Mesenchymal stem cell (in vitro differentiated cells and primary cell): ENCODE data around the gene PRB4. TPM values are rescaled to one million over a fixed set of nuclear protein-coding genes. Genes with fewer than 3 reads are reported as not detected.
"Not testable (repeated sequence)": the region's sequence is repeated elsewhere in the genome, so short reads cannot be mapped to it uniquely, and the experiment has no call there.

Experiments
- DNase-seq: peaks from one replicate; pipeline ENCODE4 v3.0.0-alpha.2; 2013
- H2AFZ ChIP-seq: one replicate; pipeline ENCODE4 v1.6.1; 2013; ENCODE audit warnings: low read depth, mild to moderate bottlenecking, control low read depth, inconsistent platforms, low read length, moderate library complexity
- H2AK5ac ChIP-seq: 2 replicates; pipeline ENCODE4 v1.6.1; 2013; ENCODE audit warnings: low read length, moderate library complexity, mild to moderate bottlenecking, inconsistent platforms; ENCODE audit not compliant: severe bottlenecking
- H2BK120ac ChIP-seq: one replicate; pipeline ENCODE4 v1.6.1; 2013; ENCODE audit warnings: low read depth, mild to moderate bottlenecking, inconsistent platforms, low read length, moderate library complexity
- H2BK12ac ChIP-seq, 2 experiments: one replicate each; pipeline ENCODE4 v1.6.1; 2013; ENCODE audit warnings: inconsistent platforms in 2 of 2, low read length in 2 of 2, mild to moderate bottlenecking in 2 of 2, moderate library complexity in 2 of 2, control low read depth in 1 of 2
- H2BK15ac ChIP-seq: one replicate; pipeline ENCODE4 v1.6.1; 2013; ENCODE audit warnings: mild to moderate bottlenecking, low read depth, inconsistent platforms; ENCODE audit not compliant: poor library complexity, severe bottlenecking
- H2BK5ac ChIP-seq: 2 replicates; pipeline ENCODE4 v1.6.1; 2013; ENCODE audit warnings: low read depth, mild to moderate bottlenecking, low read length, control low read depth, inconsistent platforms; ENCODE audit not compliant: poor library complexity, severe bottlenecking
- H3K14ac ChIP-seq, 2 experiments: one replicate each; pipeline ENCODE4 v1.6.1; 2013; ENCODE audit warnings: inconsistent platforms in 2 of 2, low read length in 2 of 2, control low read depth in 1 of 2, mild to moderate bottlenecking in 1 of 2, moderate library complexity in 1 of 2
- H3K18ac ChIP-seq, 2 experiments: one replicate each; pipeline ENCODE4 v1.6.1; 2013; ENCODE audit warnings: inconsistent platforms in 2 of 2, low read length in 2 of 2, control low read depth in 1 of 2, low read depth in 1 of 2, mild to moderate bottlenecking in 1 of 2
- H3K23ac ChIP-seq, 2 experiments: one replicate each; pipeline ENCODE4 v1.6.1; 2013; ENCODE audit warnings: inconsistent platforms in 2 of 2, low read length in 2 of 2, mild to moderate bottlenecking in 2 of 2, moderate library complexity in 2 of 2, control low read depth in 1 of 2
- H3K27ac ChIP-seq: 2 replicates; pipeline ENCODE4 v1.5.1; 2013; ENCODE audit warnings: mild to moderate bottlenecking, moderate library complexity, low read length, control low read depth, inconsistent platforms; ENCODE audit not compliant: poor library complexity, severe bottlenecking
- H3K27me3 ChIP-seq, 2 experiments: 2 replicates each; pipeline versions ENCODE4 v1.6.1 to v1.7.0; 2013; ENCODE audit warnings: low read length in 2 of 2, mild to moderate bottlenecking in 2 of 2, moderate library complexity in 2 of 2, control low read depth in 1 of 2, inconsistent platforms in 1 of 2; ENCODE audit not compliant: control insufficient read depth in 1 of 2, insufficient read depth in 1 of 2
- H3K36me3 ChIP-seq, 2 experiments: 2 replicates each; pipeline versions ENCODE4 v1.6.1 to v1.7.0; 2013; ENCODE audit warnings: low read length in 2 of 2, control low read depth in 1 of 2, inconsistent platforms in 1 of 2, low read depth in 1 of 2, mild to moderate bottlenecking in 1 of 2; ENCODE audit not compliant: insufficient read depth in 2 of 2, control insufficient read depth in 1 of 2
- H3K4ac ChIP-seq, 2 experiments: one replicate each; pipeline ENCODE4 v1.6.1; 2013; ENCODE audit warnings: inconsistent platforms in 2 of 2, low read length in 2 of 2, mild to moderate bottlenecking in 2 of 2, moderate library complexity in 2 of 2, control low read depth in 1 of 2, low read depth in 1 of 2
- H3K4me1 ChIP-seq: 2 replicates; pipeline ENCODE4 v1.6.1; 2013; ENCODE audit warnings: low read depth, low read length, control low read depth; ENCODE audit not compliant: control insufficient read depth, insufficient read depth
- H3K4me2 ChIP-seq: 2 replicates; pipeline ENCODE4 v1.6.1; 2013; ENCODE audit warnings: low read length, mild to moderate bottlenecking, inconsistent platforms; ENCODE audit not compliant: poor library complexity, severe bottlenecking
- H3K4me3 ChIP-seq, 2 experiments: 2 replicates each; pipeline versions ENCODE4 v1.5.1 to v1.7.0; 2013; ENCODE audit warnings: low read length in 2 of 2, mild to moderate bottlenecking in 2 of 2, control low read depth in 1 of 2, low read depth in 1 of 2; ENCODE audit not compliant: insufficient read depth in 1 of 2
- H3K79me1 ChIP-seq: replicated peaks from 2 replicates; pipeline ENCODE4 v1.6.1; 2013; ENCODE audit warnings: mild to moderate bottlenecking, control low read depth, low read length, inconsistent platforms; ENCODE audit not compliant: poor library complexity, severe bottlenecking
- H3K9ac ChIP-seq: 2 replicates; pipeline ENCODE4 v1.7.0; 2013; ENCODE audit warnings: mild to moderate bottlenecking, low read length, moderate library complexity
- H3K9me3 ChIP-seq: 2 replicates; pipeline ENCODE4 v1.7.0; 2013; ENCODE audit warnings: mild to moderate bottlenecking, low read length; ENCODE audit not compliant: control insufficient read depth
- H4K8ac ChIP-seq: one replicate; pipeline ENCODE4 v1.6.1; 2013; ENCODE audit warnings: inconsistent platforms, mild to moderate bottlenecking, low read length, moderate library complexity
- H4K91ac ChIP-seq: one replicate; pipeline ENCODE4 v1.6.1; 2013; ENCODE audit warnings: mild to moderate bottlenecking, low read length, inconsistent platforms
- WGBS: methylation state at CpG from one replicate; pipeline ENCODE4 v1.1.7; 2013; ENCODE audit warnings: mixed read lengths; 5-methylcytosine and 5-hydroxymethylcytosine counted together
- polyA plus RNA-seq, 2 experiments: library from polyadenylated mRNA; stranded (reverse); fragments of 200-250 nt; gene quantifications; one replicate each; pipeline ENCODE4 v1.2.3, GENCODE V29; 2013

The PRB4 gene
- polyA plus RNA-seq (2013, experiment 1 of 2), result not detected
- not detected for polyA plus RNA-seq (2013, experiment 2 of 2)

DNA sequence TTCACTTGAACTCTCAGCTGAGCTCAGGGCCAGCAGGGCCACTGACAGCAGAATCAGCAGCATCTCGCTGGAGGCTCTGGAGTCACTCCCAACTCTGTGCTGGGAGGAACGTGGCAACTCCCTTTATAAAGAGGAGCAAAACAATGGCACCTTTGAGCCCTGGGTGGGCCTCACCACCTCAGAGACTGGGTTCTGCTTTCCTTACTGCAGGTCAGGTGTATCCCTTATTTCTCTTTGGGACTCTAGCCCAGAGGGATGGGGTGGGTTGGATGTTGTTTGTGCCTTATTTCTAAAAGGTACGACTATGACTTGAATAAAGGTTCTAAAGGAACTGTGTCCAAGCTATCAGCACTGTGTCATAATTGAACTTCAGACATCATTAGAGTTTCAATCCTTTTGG lies at the start of gene PRB4:
TSS of gene PRB4 (minus strand) at position 101 of the 400 bp plus-strand sequence. CDS start at position 63, 38 bp downstream.
- no peaks in the 10 kb centered on the region for H3K36me3 ChIP-seq
- H3K9ac ChIP-seq, result no peak within 1 kb of the TSS
- no peak within 1 kb of the TSS for H2AK5ac ChIP-seq
- H4K8ac ChIP-seq, result no peak within 1 kb of the TSS
- no peak within 1 kb of the TSS for H4K91ac ChIP-seq
- no peak within 1 kb of the TSS for H3K4me2 ChIP-seq
- H2BK120ac ChIP-seq, result no peak within 1 kb of the TSS
- DNase-seq, result no peak
- WGBS, result 57% methylated on average over 2 of the region's 3 CpGs
- no peak within 1 kb of the TSS for H3K4me3 ChIP-seq
- no peaks in the 10 kb centered on the region for H3K4me1 ChIP-seq
- H3K4ac ChIP-seq, result no peak within 1 kb of the TSS
- H3K14ac ChIP-seq, result no peak within 1 kb of the TSS
- H2BK5ac ChIP-seq, result no peak within 1 kb of the TSS
- no peaks in the 10 kb centered on the region for H3K27me3 ChIP-seq
- H2BK12ac ChIP-seq, result no peak within 1 kb of the TSS
- no peaks in the 10 kb centered on the region for H3K79me1 ChIP-seq
- no peak within 1 kb of the TSS for H3K18ac ChIP-seq
- no peaks in the 10 kb centered on the region for H3K9me3 ChIP-seq
- no peak within 1 kb of the TSS for H3K27ac ChIP-seq
- no peak within 1 kb of the TSS for H3K23ac ChIP-seq
- no peak within 1 kb of the TSS for H2BK15ac ChIP-seq
- H2AFZ ChIP-seq, result no peak within 1 kb of the TSS

DNA sequence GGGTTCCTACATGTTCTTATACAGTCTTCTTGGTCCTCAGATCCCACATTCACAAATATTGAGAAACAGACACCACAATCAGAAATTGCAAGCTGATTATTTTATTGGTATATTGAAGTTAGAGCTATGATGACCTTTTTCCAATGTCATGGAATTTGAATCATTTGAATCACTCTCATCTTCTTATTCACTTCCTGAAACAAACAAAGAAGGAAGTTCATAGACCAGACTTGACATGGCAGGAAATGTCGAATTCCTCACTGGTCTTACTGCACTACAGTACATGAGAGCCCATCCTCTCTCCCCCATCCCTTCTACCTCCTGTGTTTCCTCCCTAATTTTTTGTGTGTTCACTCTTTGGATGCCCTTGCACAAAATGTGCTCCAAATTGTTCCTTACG lies 41.5 kb upstream of the PRB4 start:
- H3K4me3 ChIP-seq, H3K4ac ChIP-seq, H3K4me1 ChIP-seq, H3K14ac ChIP-seq, H3K9ac ChIP-seq, H2BK5ac ChIP-seq, H3K79me1 ChIP-seq, H2BK15ac ChIP-seq, H4K8ac ChIP-seq, DNase-seq, H2AFZ ChIP-seq, H3K4me2 ChIP-seq, H2AK5ac ChIP-seq, H3K23ac ChIP-seq, H2BK12ac ChIP-seq, H3K9me3 ChIP-seq, H3K36me3 ChIP-seq, H3K27me3 ChIP-seq, H3K18ac ChIP-seq, H4K91ac ChIP-seq, H2BK120ac ChIP-seq, H3K27ac ChIP-seq: not testable (repeated sequence)
- WGBS, result 71% methylated on average over 1 of the region's 2 CpGs

DNA sequence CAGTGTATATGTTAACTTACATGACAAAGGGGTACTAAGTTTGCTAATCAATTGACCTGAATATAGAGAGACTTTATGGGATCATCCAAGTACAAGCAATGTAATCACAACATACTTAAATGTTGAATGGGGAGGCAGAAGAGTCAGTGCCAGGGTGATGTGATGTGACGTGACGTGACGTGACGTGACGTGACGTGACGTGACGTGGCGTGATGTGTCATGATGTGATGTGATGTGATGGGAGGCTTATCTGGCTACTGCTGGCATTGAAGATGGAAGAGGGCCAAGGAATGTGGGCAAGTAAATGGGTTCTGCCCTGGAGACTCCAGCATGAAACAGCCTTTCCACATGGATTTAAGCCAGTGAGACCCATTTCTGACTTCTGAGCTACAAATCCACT lies 38.2 kb upstream of the PRB4 start:
- Histone ChIP-seq H2AK5ac (no peak overlapping the region), H2BK120ac (no peak overlapping the region), H3K27me3 (no peaks in the 10 kb centered on the region), H3K27ac (no peak overlapping the region), H3K36me3 (no peaks in the 10 kb centered on the region), H3K4me1 (no peaks in the 10 kb centered on the region), H3K9ac (no peak overlapping the region), H3K4me2 (no peak overlapping the region), H4K91ac (no peak overlapping the region), H3K4ac (no peak overlapping the region), H3K23ac (no peak overlapping the region), H2BK5ac (no peak overlapping the region), H2BK12ac (no peak overlapping the region), H3K79me1 (no peaks in the 10 kb centered on the region), H4K8ac (no peak overlapping the region), H2AFZ (no peak overlapping the region), H3K14ac (no peak overlapping the region), H2BK15ac (no peak overlapping the region), H3K4me3 (no peak overlapping the region), H3K18ac (no peak overlapping the region), H3K9me3 (no peaks in the 10 kb centered on the region)
- no peak for DNase-seq
- WGBS, result 92% methylated on average over 9 of the region's 9 CpGs

DNA sequence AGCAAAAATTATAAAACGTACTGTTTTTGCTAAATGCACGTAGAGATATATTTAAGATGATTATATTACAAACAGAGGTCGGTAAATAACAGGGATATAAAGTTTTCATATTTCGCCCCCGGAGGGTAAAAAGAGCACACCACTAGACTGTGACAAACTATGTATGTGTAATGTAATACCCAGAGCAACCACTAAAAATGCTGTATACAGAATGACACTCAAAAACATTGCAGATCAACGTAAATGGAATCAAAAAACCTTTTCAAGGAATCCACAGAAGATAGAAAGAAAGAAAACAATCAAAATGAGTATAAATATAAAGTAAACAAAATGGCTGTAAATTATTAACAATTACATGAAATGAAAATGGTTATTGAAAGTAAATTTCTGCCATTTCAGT lies 37.6 kb upstream of the PRB4 start:
- no peaks in the 10 kb centered on the region for H3K36me3 ChIP-seq
- H3K27ac ChIP-seq, result no peak overlapping the region
- 79% methylated on average over 3 of the region's 6 CpGs for WGBS
- no peak overlapping the region for H2BK12ac ChIP-seq
- H3K27me3 ChIP-seq, result no peaks in the 10 kb centered on the region
- no peak overlapping the region for H2AK5ac ChIP-seq
- H2BK120ac ChIP-seq, result no peak overlapping the region
- no peak overlapping the region for H4K8ac ChIP-seq
- H2AFZ ChIP-seq, result no peak overlapping the region
- H3K23ac ChIP-seq, result no peak overlapping the region
- H3K9me3 ChIP-seq, result no peaks in the 10 kb centered on the region
- H3K14ac ChIP-seq, result no peak overlapping the region
- no peaks in the 10 kb centered on the region for H3K4me1 ChIP-seq
- no peak overlapping the region for H3K4me2 ChIP-seq
- no peak overlapping the region for H3K4ac ChIP-seq
- H2BK15ac ChIP-seq, result no peak overlapping the region
- H3K4me3 ChIP-seq, result no peak overlapping the region
- H4K91ac ChIP-seq, result no peak overlapping the region
- no peaks in the 10 kb centered on the region for H3K79me1 ChIP-seq
- H3K9ac ChIP-seq, result no peak overlapping the region
- H2BK5ac ChIP-seq, result no peak overlapping the region
- no peak overlapping the region for H3K18ac ChIP-seq
- DNase-seq, result no peak
